HG02840 (cell line): ENCODE measurements around the gene ARHGAP24.

ENCODE experiments used
- ATAC-seq: cut with Tn5 transposase; IDR thresholded peaks from one replicate; pipeline ENCODE4 v1.9.1; 2021; ENCODE audit warnings: mild to moderate bottlenecking, moderate library complexity, moderate number of reproducible peaks; ENCODE audit not compliant: unreplicated experiment, low FRiP score

Gene ARHGAP24

GRCh38 chr4:86032476-86033022 is 557.6 kb downstream of the ARHGAP24 start:
- ATAC-seq = no peak

DNA sequence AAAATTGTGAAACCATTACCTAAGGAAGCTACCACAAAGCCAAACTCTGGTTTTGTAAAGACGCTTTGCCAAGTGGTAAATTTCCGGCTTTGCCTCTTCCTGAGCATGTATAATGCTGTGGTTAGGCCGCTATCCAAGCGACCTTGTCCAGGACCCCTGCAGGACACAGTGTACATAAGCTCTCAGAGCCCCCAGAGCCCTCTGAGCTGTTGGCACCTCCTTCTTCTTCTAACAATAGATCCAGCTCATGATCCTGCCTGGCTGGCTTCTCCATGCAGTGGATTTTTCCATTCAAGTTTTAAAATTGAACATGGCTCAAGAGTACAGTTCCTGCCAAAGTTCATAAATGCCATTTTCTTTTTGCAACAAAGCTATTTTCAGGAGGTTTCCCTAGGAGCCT is 558.2 kb downstream of the ARHGAP24 start:
- no peak for ATAC-seq

DNA sequence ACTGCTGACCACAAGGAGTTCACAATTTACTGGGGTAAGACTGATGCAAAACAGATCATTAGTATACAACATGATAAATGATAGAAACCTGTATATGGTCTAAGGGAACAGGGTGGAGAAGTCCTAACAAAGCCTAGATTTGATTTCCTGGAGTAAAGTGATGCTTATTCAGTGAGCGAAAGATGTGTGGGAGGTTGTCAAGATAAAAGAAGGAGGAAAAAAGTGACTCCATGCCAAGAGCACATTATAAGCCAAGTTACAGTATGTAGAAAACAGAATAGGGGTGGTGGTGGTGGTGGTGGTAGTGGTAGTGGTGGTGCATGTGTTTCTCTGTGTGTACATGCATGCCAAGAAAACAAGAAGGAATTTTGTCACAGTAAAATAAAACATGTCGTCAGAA is 559.7 kb downstream of the ARHGAP24 start:
- ATAC-seq = no peak

DNA sequence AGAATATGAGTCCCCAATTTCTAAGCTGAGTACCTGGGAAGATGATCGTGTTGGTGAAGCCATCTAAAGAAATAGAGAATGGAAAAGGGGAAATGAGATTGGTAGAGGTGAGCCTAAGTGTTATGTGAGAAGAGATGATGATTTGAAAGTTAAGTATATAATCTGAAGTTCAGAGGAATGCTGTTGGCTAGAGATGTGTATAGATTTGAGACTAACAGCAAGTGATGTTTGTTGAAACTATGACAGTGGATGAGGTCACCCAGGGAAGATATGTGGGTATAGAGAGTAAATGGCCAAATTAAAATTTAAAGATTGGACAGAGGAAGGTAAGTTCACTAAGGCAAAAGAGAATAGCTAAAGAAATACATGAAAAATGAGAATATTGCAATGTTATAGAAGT is 560.7 kb downstream of the ARHGAP24 start:
- no peak for ATAC-seq

DNA sequence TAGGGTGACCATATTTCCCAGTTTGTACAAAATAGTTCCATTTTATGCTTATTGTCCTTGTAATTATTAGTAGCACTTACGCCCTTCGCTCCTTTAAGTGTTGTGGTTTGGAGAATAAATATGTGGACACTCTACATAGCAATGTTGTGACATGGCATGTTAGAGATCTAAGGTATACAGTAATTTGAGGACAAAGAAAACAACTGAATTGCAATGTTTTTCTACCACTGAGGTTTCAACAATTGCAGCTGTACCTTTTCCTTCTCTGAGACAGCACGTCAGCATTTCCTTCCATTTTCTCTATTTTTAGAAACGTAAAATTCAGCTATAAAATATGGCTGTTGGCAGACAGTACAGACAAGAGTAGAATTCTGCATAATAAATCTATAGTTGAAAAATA is 561.8 kb downstream of the ARHGAP24 start:
- no peak for ATAC-seq

GRCh38 chr4:86038037-86038436 is 563.1 kb downstream of the ARHGAP24 start:
- no peak for ATAC-seq

GRCh38 chr4:86043755-86044592 is 569.0 kb downstream of the ARHGAP24 start:
- ATAC-seq = no peak

DNA sequence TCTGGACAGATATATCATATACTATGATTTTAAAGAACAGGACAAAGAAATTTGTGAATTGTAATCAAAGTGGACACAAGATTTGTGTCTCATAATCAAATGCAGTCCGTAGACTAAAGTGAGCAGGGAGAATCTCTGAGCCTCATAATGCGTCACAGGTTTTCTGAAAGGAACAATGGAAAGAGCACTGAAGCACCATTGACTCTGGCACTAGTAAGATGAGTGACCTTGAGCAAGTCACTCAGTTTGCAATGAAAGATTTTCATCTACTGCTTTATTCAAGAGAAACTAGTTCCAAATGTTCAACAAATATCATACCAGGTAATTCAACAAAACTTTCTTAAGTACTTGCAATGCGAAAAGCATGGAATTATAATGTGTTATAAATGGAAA is 569.6 kb downstream of the ARHGAP24 start:
- ATAC-seq = no peak

GRCh38 chr4:86048426-86048825 is 573.5 kb downstream of the ARHGAP24 start:
- no peak for ATAC-seq

GRCh38 chr4:86050496-86050895 is 575.5 kb downstream of the ARHGAP24 start:
- no peak for ATAC-seq
